Breast epithelium (tissue), 4 donors: ENCODE results near the gene RTKN2. TPM values are rescaled to one million over a fixed set of nuclear protein-coding genes. Genes with fewer than 3 reads are reported as not detected.
"Not testable (repeated sequence)": the region's sequence is repeated elsewhere in the genome, so short reads cannot be mapped to it uniquely, and the experiment has no call there.

Source experiments
- DNase-seq, 2 donors: peaks; one replicate each; pipeline ENCODE4 v3.0.0-alpha.2; 2019; ENCODE audit warnings: low spot score in 2 of 2
- H3K27ac ChIP-seq, 2 donors: fragments of 200-600 bp; sonication (generic) in 1 of 2; one replicate each; pipeline ENCODE4 v1.5.1; 2016 to 2019; ENCODE audit warnings: mild to moderate bottlenecking in 1 of 2
- H3K27me3 ChIP-seq, 2 donors: fragments of 200-600 bp; sonication (generic) in 1 of 2; one replicate each; pipeline versions ENCODE4 v1.5.1 to v1.6.0; 2017 to 2019; ENCODE audit warnings: control low read depth in 1 of 2, mild to moderate bottlenecking in 1 of 2
- H3K36me3 ChIP-seq: fragments of 200-600 bp; one replicate; pipeline ENCODE4 v1.5.1; 2019
- H3K4me1 ChIP-seq, 2 donors: fragments of 200-600 bp; sonication (generic); one replicate each; pipeline ENCODE4 v1.5.1; 2016 to 2019; ENCODE audit warnings: control low read depth in 1 of 2
- H3K4me3 ChIP-seq, 3 donors: fragments of 200-600 bp; sonication (generic); 1 replicate in 2 of 3; 2 replicates in 1 of 3; pipeline ENCODE4 v1.5.1; 2016 to 2019; ENCODE audit warnings: mild to moderate bottlenecking in 3 of 3, moderate library complexity in 2 of 3
- H3K9me3 ChIP-seq, 2 donors: fragments of 200-600 bp; sonication (generic) in 1 of 2; one replicate each; pipeline ENCODE4 v1.5.1; 2016 to 2019; ENCODE audit warnings: control low read depth in 1 of 2
- CTCF ChIP-seq, 3 donors: fragments of 450-650 bp; IDR thresholded peaks; one replicate each; pipeline ENCODE4 v1.5.1; 2016 to 2017; ENCODE audit warnings: antibody characterized with exemption in 3 of 3, mild to moderate bottlenecking in 3 of 3, moderate library complexity in 3 of 3
- POLR2A ChIP-seq: fragments of 450-650 bp; IDR thresholded peaks from one replicate; pipeline ENCODE4 v1.6.1; 2016; ENCODE audit warnings: antibody characterized with exemption, mild to moderate bottlenecking, moderate library complexity
- POLR2AphosphoS5 ChIP-seq, 3 donors: sonication (generic); formaldehyde crosslinking; IDR thresholded peaks; one replicate each; pipeline ENCODE4 v1.6.1; 2017; ENCODE audit warnings: antibody characterized with exemption in 3 of 3
- intact Hi-C: fragments of 100-400 bp; cut with DNase I; formaldehyde crosslinking; loops from one replicate; pipeline ENCODE4 v1.15.1; 2023; ENCODE audit warnings: low total_unique reads
- total RNA-seq, 3 donors: library from RNA; depleted of rRNA; stranded (reverse); fragments of >200 nt; gene quantifications; one replicate each; pipeline ENCODE4 v1.1.0, GENCODE V29; 2016

Gene RTKN2
- total RNA-seq, 3 donors from 2014 or later: 0.16 to 1.3 (median 0.98) TPM

GRCh38 chr10:62244088-62244487, 24.6 kb downstream of the RTKN2 start:
- Histone ChIP-seq H3K27ac (no peak overlapping the region), H3K4me1 (no peaks in the 10 kb centered on the region), H3K9me3 (no peaks in the 10 kb centered on the region), H3K4me3 (peak overlapping the region in 1 of 3 donors; percentile 14), H3K36me3 (no peaks in the 10 kb centered on the region), H3K27me3 (no peaks in the 10 kb centered on the region)
- no peak for TF ChIP-seq POLR2AphosphoS5 (IDR thresholded peaks at IDR 0.05)
- TF ChIP-seq CTCF (IDR thresholded peaks at IDR 0.05): no peak
- no peak for TF ChIP-seq POLR2A
- no peak for DNase-seq
- intact Hi-C loops: loop anchor here (10.0 kb wide), 1 partner anchor 59 kb away; no protein-coding TSS in a partner anchor

- Histone ChIP-seq H3K36me3 (no peaks in the 10 kb centered on the region), H3K27ac (peak overlapping the region; percentile 21 to 40), H3K4me1 (no peaks in the 10 kb centered on the region), H3K9me3 (no peaks in the 10 kb centered on the region), H3K4me3 (peak overlapping the region in 2 of 3 donors; percentile 14 to 37), H3K27me3 (no peaks in the 10 kb centered on the region)
- intact Hi-C loops: loop anchor here (10.0 kb wide), 1 partner anchor 59 kb away; no protein-coding TSS in a partner anchor
- no peak for DNase-seq
- TF ChIP-seq POLR2AphosphoS5 (IDR thresholded peaks at IDR 0.05) (no peak), CTCF (IDR thresholded peaks at IDR 0.05) (no peak), POLR2A (no peak)
Observed at GRCh38 chr10:62243647-62243997, 25.0 kb downstream of the RTKN2 start.

DNA sequence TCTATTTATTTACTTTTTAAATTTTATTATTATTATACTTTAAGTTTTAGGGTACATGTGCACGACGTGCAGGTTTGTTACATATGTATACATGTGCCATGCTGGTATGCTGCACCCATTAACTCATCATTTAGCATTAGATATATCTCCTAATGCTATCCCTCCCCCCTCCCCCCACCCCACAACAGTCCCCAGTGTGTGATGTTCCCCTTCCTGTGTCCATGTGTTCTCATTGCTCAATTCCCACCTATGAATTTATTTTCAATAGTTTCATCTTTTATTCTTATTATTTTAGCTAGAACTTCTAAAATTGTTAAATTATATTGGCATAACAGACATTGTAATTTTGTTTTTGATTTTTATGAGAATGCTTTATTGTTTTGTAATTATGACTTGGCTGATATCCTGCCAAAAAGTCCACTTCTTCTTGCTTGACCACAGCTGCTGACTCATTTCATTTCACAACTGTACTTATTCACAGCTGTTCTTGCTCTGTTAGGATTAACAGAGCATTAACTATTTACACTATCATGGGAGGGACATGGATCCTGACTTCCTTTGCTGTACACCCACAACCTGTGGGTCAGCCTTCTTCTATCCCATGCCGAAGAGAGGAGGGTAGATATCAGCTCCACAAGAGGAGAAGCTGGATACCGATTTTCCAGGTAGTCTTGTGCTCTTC, 25.5 kb downstream of the RTKN2 start:
- not testable (repeated sequence) for H3K36me3 ChIP-seq, DNase-seq, H3K27me3 ChIP-seq, H3K4me1 ChIP-seq, H3K9me3 ChIP-seq
- Histone ChIP-seq H3K27ac (peak overlapping the region; percentile 21 to 40), H3K4me3 (peak overlapping the region in 2 of 3 donors; percentile 14 to 37)
- intact Hi-C loops: loop anchor here (10.0 kb wide), 1 partner anchor 58 kb away; no protein-coding TSS in a partner anchor
- peak in 1 of 3 donors; percentile 56 for TF ChIP-seq POLR2AphosphoS5 (IDR thresholded peaks at IDR 0.05)

DNA sequence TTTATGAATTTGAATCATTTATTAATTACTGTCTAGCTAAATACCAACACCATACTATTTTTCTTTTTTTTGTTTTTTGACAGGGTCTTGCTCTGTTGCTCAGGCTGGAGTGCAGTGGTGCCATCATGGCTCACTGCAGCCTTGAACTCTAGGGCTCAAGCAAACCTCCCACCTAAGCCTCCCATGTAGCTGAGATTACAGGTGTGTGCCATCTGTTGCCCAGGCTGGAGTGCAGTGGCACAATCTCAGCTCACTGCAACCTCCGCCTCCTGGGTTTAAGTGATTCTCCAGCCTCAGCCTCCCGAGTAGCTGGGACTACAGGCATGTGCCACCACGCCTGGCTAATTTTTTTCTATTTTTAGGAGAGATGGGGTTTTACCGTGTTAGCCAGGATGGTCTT, 27.1 kb downstream of the RTKN2 start:
- not testable (repeated sequence) for H3K36me3 ChIP-seq, H3K4me3 ChIP-seq, H3K4me1 ChIP-seq, H3K27ac ChIP-seq, H3K27me3 ChIP-seq, H3K9me3 ChIP-seq, DNase-seq
- intact Hi-C loops: loop anchor here (10.0 kb wide), 1 partner anchor 57 kb away; no protein-coding TSS in a partner anchor

- no peaks in the 10 kb centered on the region for H3K36me3 ChIP-seq
- no peak for DNase-seq
- H3K9me3 ChIP-seq: no peaks in the 10 kb centered on the region
- no peak for TF ChIP-seq POLR2A
- H3K27ac ChIP-seq: no peak overlapping the region
- H3K4me1 ChIP-seq: no peaks in the 10 kb centered on the region
- H3K4me3 ChIP-seq: no peak overlapping the region
- intact Hi-C loops: loop anchor here (10.0 kb wide), 1 partner anchor 55 kb away; no protein-coding TSS in a partner anchor
- no peaks in the 10 kb centered on the region for H3K27me3 ChIP-seq
Observed at GRCh38 chr10:62239994-62240393, 28.6 kb downstream of the RTKN2 start.

- H3K36me3 ChIP-seq: no peaks in the 10 kb centered on the region
- H3K9me3 ChIP-seq: no peaks in the 10 kb centered on the region
- H3K4me1 ChIP-seq: no peaks in the 10 kb centered on the region
- TF ChIP-seq CTCF (IDR thresholded peaks at IDR 0.05) (no peak), POLR2AphosphoS5 (IDR thresholded peaks at IDR 0.05) (no peak)
- DNase-seq: no peak
- no peaks in the 10 kb centered on the region for H3K27me3 ChIP-seq
- H3K27ac ChIP-seq: no peak overlapping the region
- intact Hi-C loops: no loop called here
- no peak overlapping the region for H3K4me3 ChIP-seq
Observed at GRCh38 chr10:62238880-62239279, 29.8 kb downstream of the RTKN2 start.
